ENCODE results near the gene NAALADL2. TPM values are rescaled to one million over a fixed set of nuclear protein-coding genes. Genes with fewer than 3 reads are reported as not detected.

The NAALADL2 gene
- total and polyA plus RNA-seq, 2 of the 13 experiments (the other 11 are each of a cell fraction or from before 2014, with no cell fraction given), result 0.08 TPM; not detected in 1

DNA sequence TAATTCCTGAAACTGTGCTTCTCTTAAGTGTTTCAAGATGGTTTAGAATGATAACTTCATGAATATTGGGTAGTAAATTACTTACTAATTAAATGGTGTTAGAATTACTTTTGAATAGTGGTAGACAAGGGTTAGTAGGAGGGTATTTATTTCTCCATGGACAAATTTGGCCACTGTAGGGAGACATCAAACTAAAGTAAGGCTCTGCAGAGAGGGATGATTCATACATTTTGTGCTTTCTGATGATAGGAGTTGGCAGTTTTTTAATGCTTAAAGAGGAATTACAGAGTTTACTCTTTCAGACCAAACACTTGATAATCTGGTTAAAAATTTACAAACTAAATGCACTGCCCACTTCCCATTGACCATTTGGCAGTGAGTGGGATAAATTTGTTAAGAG is 127.6 kb downstream of the NAALADL2 start (continued):
- TF ChIP-seq HNF4A (CRISPR knock-in tag; IDR thresholded peaks at IDR 0.05) (no peak), ZZZ3 (CRISPR knock-in tag; IDR thresholded peaks at IDR 0.05; ENCODE audit: borderline replicate concordance) (no peak), ZNF547 (CRISPR knock-in tag; IDR thresholded peaks at IDR 0.05) (no peak), ZNF619 (CRISPR knock-in tag; IDR thresholded peaks at IDR 0.05) (no peak), MTF1 (CRISPR knock-in tag; IDR thresholded peaks at IDR 0.05) (no peak), AGO1 (IDR thresholded peaks at IDR 0.05; ENCODE audit: low read depth, low read length, poor library complexity, severe bottlenecking) (no peak), ZNF776 (CRISPR knock-in tag; IDR thresholded peaks at IDR 0.05) (no peak), NAIF1 (CRISPR knock-in tag; IDR thresholded peaks at IDR 0.05; ENCODE audit: borderline replicate concordance) (no peak)

- Histone ChIP-seq H3K79me2 (ENCODE audit: insufficient read depth, low read length) (no peaks in the 10 kb centered on the region), H3K36me3 (replicated peaks in 1 of 2; ENCODE audit: control insufficient read depth in 1 of 2, insufficient read depth in 2 of 2, low read length in 2 of 2) (no peaks in the 10 kb centered on the region), H3K9ac (ENCODE audit: insufficient read depth, low read depth, low read length) (no peak overlapping the region), H3K4me3 (replicated peaks in 1 of 3; ENCODE audit: insufficient read depth in 1 of 3, low read depth in 2 of 3, low read length in 3 of 3) (no peak overlapping the region), H3K27me3 (ENCODE audit: control insufficient read depth in 1 of 2, insufficient read depth in 2 of 2, low read length in 2 of 2) (no peaks in the 10 kb centered on the region), H3K9me3 (ENCODE audit: low read length) (no peaks in the 10 kb centered on the region), H4K20me1 (ENCODE audit: insufficient read depth, low read length) (no peaks in the 10 kb centered on the region), H3K27ac (ENCODE audit: extremely low read length, insufficient read depth, low read length) (no peak overlapping the region), H3K4me1 (ENCODE audit: insufficient read depth, low read length) (no peaks in the 10 kb centered on the region), H2AFZ (ENCODE audit: low read length) (no peak overlapping the region), H3K4me2 (ENCODE audit: low read depth, low read length) (no peak overlapping the region)
- 0% methylated on average over 1 of the region's 1 CpG for WGBS (ENCODE audit: low lambda C conversion rate)
- no peak for ATAC-seq
- intact Hi-C loops (cut with micrococcal nuclease; ENCODE audit: unreplicated experiment), result no loop called here
- in situ Hi-C loops (cut with HindIII; ENCODE audit: extremely low pct_ligation_motif_present, low pct_unique_long_range_greater_than_20kb), result no loop called here
- TF ChIP-seq ZNF383 (CRISPR knock-in tag; IDR thresholded peaks at IDR 0.05; ENCODE audit: borderline replicate concordance), result no peak
- TF ChIP-seq ZNF788 (CRISPR knock-in tag; IDR thresholded peaks at IDR 0.05; ENCODE audit: borderline replicate concordance), result no peak
- no peak for TF ChIP-seq IRF1 (CRISPR knock-in tag; IDR thresholded peaks at IDR 0.05; ENCODE audit: low read depth)
- no peak for TF ChIP-seq HOXD1 (CRISPR knock-in tag; IDR thresholded peaks at IDR 0.05)
- TF ChIP-seq ZNF766 (CRISPR knock-in tag; IDR thresholded peaks at IDR 0.05; ENCODE audit: borderline replicate concordance), result no peak
- no peak for TF ChIP-seq HES4 (CRISPR knock-in tag; IDR thresholded peaks at IDR 0.05; ENCODE audit: borderline replicate concordance)
- no peak for TF ChIP-seq IRX3 (CRISPR knock-in tag; IDR thresholded peaks at IDR 0.05; ENCODE audit: borderline replicate concordance, low read depth)
- no peak for TF ChIP-seq NFIB (CRISPR knock-in tag; IDR thresholded peaks at IDR 0.05; ENCODE audit: borderline replicate concordance)
- TF ChIP-seq ZNF121 (CRISPR knock-in tag; IDR thresholded peaks at IDR 0.05), result no peak
- TF ChIP-seq FOXO1 (CRISPR knock-in tag; IDR thresholded peaks at IDR 0.05), result no peak
- no peak for TF ChIP-seq SPEN (CRISPR knock-in tag; IDR thresholded peaks at IDR 0.05; ENCODE audit: low read depth)
- TF ChIP-seq ZNF883 (CRISPR knock-in tag; IDR thresholded peaks at IDR 0.05; ENCODE audit: not compliant biosample characterization), result no peak
- TF ChIP-seq ZNF225 (CRISPR knock-in tag; IDR thresholded peaks at IDR 0.05), result no peak
- no peak for TF ChIP-seq ZNF605 (CRISPR knock-in tag; IDR thresholded peaks at IDR 0.05)
- TF ChIP-seq ZNF768 (CRISPR knock-in tag; IDR thresholded peaks at IDR 0.05), result no peak
- no peak for TF ChIP-seq ZNF75D (CRISPR knock-in tag; IDR thresholded peaks at IDR 0.05; ENCODE audit: borderline replicate concordance)
- no peak for TF ChIP-seq BHLHE40 (IDR thresholded peaks at IDR 0.05; ENCODE audit: low read length)
- TF ChIP-seq ZNF713 (CRISPR knock-in tag; IDR thresholded peaks at IDR 0.05), result no peak
- no peak for TF ChIP-seq ZNF644 (CRISPR knock-in tag; IDR thresholded peaks at IDR 0.05; ENCODE audit: low read depth)
- no peak for TF ChIP-seq ZFAT (CRISPR knock-in tag; conservative IDR thresholded peaks at IDR 0.05)
- ChIA-PET CTCF (ENCODE audit: low intra/inter-chr PET ratio, low total read pairs) (no interaction called here), POLR2A (no interaction called here)
- BruUV-seq (replicated peaks), result no TSS peak
- FAIRE-seq, result no peak
- no peak for DNase-seq (ENCODE audit: low spot score)
Measured at GRCh38 chr3:175001091-175001490, 142.0 kb downstream of the NAALADL2 start.
